IMR-90 (cell line): ENCODE results near the gene SLC24A3. TPM values are rescaled to one million over a fixed set of nuclear protein-coding genes. Genes with fewer than 3 reads are reported as not detected.

Experiments
- ATAC-seq: fragments of 200-7000 bp; cut with Tn5 transposase; 2 replicates; pipeline ENCODE4 v1.9.1; 2020; ENCODE audit warnings: low read depth, mild to moderate bottlenecking, moderate library complexity
- BruUV-seq: library from RNA; stranded (reverse); fragments of 400-500 nt; replicated peaks from 2 replicates; lab custom pipeline; 2021; lab: Mats Ljungman, UMichigan
- CTCF ChIA-PET: fragments of 300-600 bp; formaldehyde crosslinking; extraction: SDS; loops from one replicate; lab custom pipeline; 2021; ENCODE audit warnings: antibody characterized with exemption; lab: Yijun Ruan, JAX
- POLR2A ChIA-PET: fragments of 300-600 bp; sonication (Branson Sonifier 250); formaldehyde crosslinking; loops from one replicate; lab custom pipeline; 2022; ENCODE audit warnings: antibody characterized with exemption; ENCODE audit not compliant: unreplicated experiment; lab: Charles Lee
- DNase-seq: peaks from one replicate; pipeline ENCODE4 v3.0.0; 2013
- H2AFZ ChIP-seq: replicated peaks from 2 replicates; pipeline ENCODE3; 2013; ENCODE audit warnings: low read length, mild to moderate bottlenecking; ENCODE audit not compliant: poor library complexity
- H2AK5ac ChIP-seq: 2 replicates; pipeline ENCODE4 v1.6.1; 2013; ENCODE audit warnings: low read depth, low read length, inconsistent platforms
- H2AK9ac ChIP-seq: replicated peaks from 2 replicates; pipeline ENCODE3; 2013; ENCODE audit warnings: mild to moderate bottlenecking, low read depth, low read length, moderate library complexity; ENCODE audit not compliant: poor library complexity
- H2BK120ac ChIP-seq: 2 replicates; pipeline ENCODE4 v1.6.1; 2013; ENCODE audit warnings: low read depth, low read length, inconsistent platforms
- H2BK15ac ChIP-seq: 3 replicates; pipeline ENCODE4 v1.6.1; 2013; ENCODE audit warnings: low read depth, low read length, inconsistent platforms
- H2BK20ac ChIP-seq: 2 replicates; pipeline ENCODE4 v1.6.1; 2013; ENCODE audit warnings: low read depth, mild to moderate bottlenecking, inconsistent platforms, low read length, moderate library complexity
- H2BK5ac ChIP-seq: 2 replicates; pipeline ENCODE4 v1.6.1; 2013; ENCODE audit warnings: mild to moderate bottlenecking, low read depth, low read length, inconsistent platforms; ENCODE audit not compliant: poor library complexity, severe bottlenecking
- H3K14ac ChIP-seq: replicated peaks from 2 replicates; pipeline ENCODE4 v1.6.1; 2013; ENCODE audit warnings: low read depth, low read length, inconsistent platforms
- H3K18ac ChIP-seq: 2 replicates; pipeline ENCODE4 v1.6.1; 2013; ENCODE audit warnings: low read depth, low read length, control low read depth
- H3K23ac ChIP-seq: 2 replicates; pipeline ENCODE4 v1.6.1; 2013; ENCODE audit warnings: low read depth, low read length, inconsistent platforms
- H3K27ac ChIP-seq: 2 replicates; pipeline ENCODE4 v1.5.1; 2013; ENCODE audit warnings: mild to moderate bottlenecking, control low read depth, low read length; ENCODE audit not compliant: insufficient read depth
- H3K27me3 ChIP-seq: 2 replicates; pipeline ENCODE4 v1.6.1; 2013; ENCODE audit warnings: low read length; ENCODE audit not compliant: control insufficient read depth, insufficient read depth
- H3K36me3 ChIP-seq: 2 replicates; pipeline ENCODE4 v1.6.1; 2013; ENCODE audit warnings: low read length, mixed read lengths; ENCODE audit not compliant: control insufficient read depth, insufficient read depth
- H3K4ac ChIP-seq: 2 replicates; pipeline ENCODE4 v1.6.1; 2013; ENCODE audit warnings: low read depth, low read length, inconsistent platforms
- H3K4me1 ChIP-seq: 2 replicates; pipeline ENCODE4 v1.6.1; 2013; ENCODE audit warnings: low read length, mixed read lengths; ENCODE audit not compliant: control insufficient read depth, insufficient read depth
- H3K4me2 ChIP-seq: 2 replicates; pipeline ENCODE4 v1.6.1; 2013; ENCODE audit warnings: low read depth, mild to moderate bottlenecking, control low read depth, low read length, moderate library complexity
- H3K4me3 ChIP-seq: 2 replicates; pipeline ENCODE4 v1.5.1; 2013; ENCODE audit warnings: low read depth, mild to moderate bottlenecking, control low read depth, low read length, moderate library complexity; ENCODE audit not compliant: insufficient read depth
- H3K56ac ChIP-seq: 2 replicates; pipeline ENCODE4 v1.6.1; 2013; ENCODE audit warnings: low read length, inconsistent platforms; ENCODE audit not compliant: insufficient read depth; ENCODE audit errors: extremely low read depth
- H3K79me1 ChIP-seq, 2 experiments: 2 replicates each; pipeline ENCODE4 v1.6.1; 2013; ENCODE audit warnings: low read length in 2 of 2, inconsistent platforms in 1 of 2, low read depth in 1 of 2
- H3K9ac ChIP-seq: 2 replicates; pipeline ENCODE4 v1.6.1; 2013; ENCODE audit warnings: low read depth, low read length, control low read depth
- H3K9me1 ChIP-seq: 2 replicates; pipeline ENCODE4 v1.6.1; 2013; ENCODE audit warnings: low read length, inconsistent platforms; ENCODE audit not compliant: insufficient read depth
- H3K9me3 ChIP-seq: 2 replicates; pipeline ENCODE4 v1.6.1; 2013; ENCODE audit warnings: low read length; ENCODE audit not compliant: control insufficient read depth, insufficient read depth
- H4K20me1 ChIP-seq: 2 replicates; pipeline ENCODE4 v1.6.1; 2013; ENCODE audit warnings: low read length, inconsistent platforms; ENCODE audit not compliant: insufficient read depth
- H4K5ac ChIP-seq: 2 replicates; pipeline ENCODE4 v1.6.1; 2013; ENCODE audit warnings: mild to moderate bottlenecking, low read depth, low read length, control low read depth
- H4K8ac ChIP-seq, 2 experiments: 2 replicates each; pipeline ENCODE4 v1.6.1; 2013; ENCODE audit warnings: low read depth in 2 of 2, low read length in 2 of 2, control low read depth in 1 of 2, inconsistent platforms in 1 of 2
- H4K91ac ChIP-seq: 2 replicates; pipeline ENCODE4 v1.6.1; 2013; ENCODE audit warnings: low read depth, low read length, inconsistent platforms; ENCODE audit not compliant: insufficient read depth
- BHLHE40 ChIP-seq: fragments of 150-350 bp; IDR thresholded peaks from 2 replicates; pipeline ENCODE4 v1.6.1; 2016; ENCODE audit warnings: mild to moderate bottlenecking, low read depth, low read length
- CHD1 ChIP-seq: IDR thresholded peaks from 2 replicates; pipeline ENCODE4 v1.6.1; 2012; ENCODE audit warnings: low read depth, low read length, improper control_type of control experiment
- CTCF ChIP-seq: conservative IDR thresholded peaks from 2 replicates; pipeline ENCODE4 v1.5.1; 2012; ENCODE audit warnings: mild to moderate bottlenecking, low read depth, low read length, improper control_type of control experiment
- ELK1 ChIP-seq: fragments of 150-350 bp; IDR thresholded peaks from 2 replicates; pipeline ENCODE4 v1.6.1; 2016; ENCODE audit warnings: low read depth, mild to moderate bottlenecking, low read length, moderate library complexity, borderline replicate concordance
- FOS ChIP-seq: fragments of 150-350 bp; IDR thresholded peaks from 2 replicates; pipeline ENCODE4 v1.6.1; 2016; ENCODE audit warnings: low read depth, low read length
- MAZ ChIP-seq: IDR thresholded peaks from 2 replicates; pipeline ENCODE4 v1.6.1; 2012; ENCODE audit warnings: low read depth, mild to moderate bottlenecking, low read length, improper control_type of control experiment, moderate library complexity, borderline replicate concordance
- MXI1 ChIP-seq: IDR thresholded peaks from 2 replicates; pipeline ENCODE4 v1.6.1; 2012; ENCODE audit warnings: low read depth, mild to moderate bottlenecking, low read length, moderate library complexity, borderline replicate concordance
- NFE2L2 ChIP-seq: fragments of 150-350 bp; IDR thresholded peaks from 2 replicates; pipeline ENCODE4 v1.6.1; 2016; ENCODE audit warnings: low read depth, mild to moderate bottlenecking, low read length
- POLR2A ChIP-seq: IDR thresholded peaks from 2 replicates; pipeline ENCODE4 v1.6.1; 2012; ENCODE audit warnings: mild to moderate bottlenecking, low read depth, low read length
- RAD21 ChIP-seq: IDR thresholded peaks from 2 replicates; pipeline ENCODE4 v1.6.1; 2012; ENCODE audit warnings: low read length, improper control_type of control experiment
- RCOR1 ChIP-seq: IDR thresholded peaks from 2 replicates; pipeline ENCODE4 v1.6.1; 2012; ENCODE audit warnings: mild to moderate bottlenecking, low read length, improper control_type of control experiment; ENCODE audit not compliant: insufficient replicate concordance
- RFX5 ChIP-seq: IDR thresholded peaks from 2 replicates; pipeline ENCODE4 v1.8.0; 2012; ENCODE audit warnings: low read depth, mild to moderate bottlenecking, low read length, moderate library complexity
- SMC3 ChIP-seq: fragments of 150-350 bp; IDR thresholded peaks from 2 replicates; pipeline ENCODE4 v1.6.1; 2016; ENCODE audit warnings: low read depth, mild to moderate bottlenecking, antibody characterized with exemption, low read length, moderate library complexity
- USF2 ChIP-seq: fragments of 150-350 bp; IDR thresholded peaks from 2 replicates; pipeline ENCODE4 v1.6.1; 2017; ENCODE audit warnings: mild to moderate bottlenecking, antibody characterized with exemption, low read length, low read depth
- WGBS, 2 experiments: methylation state at CpG; one replicate each; pipeline versions ENCODE4 v1.1.5 to v1.1.7; 2013; ENCODE audit warnings: missing lambda C conversion rate in 2 of 2; ENCODE audit not compliant: insufficient read length in 1 of 2; ENCODE audit errors: extremely low coverage in 2 of 2; 5-methylcytosine and 5-hydroxymethylcytosine counted together
- dilution Hi-C: fragments of 300-500 bp; cut with HindIII; formaldehyde crosslinking; loops from one replicate; pipeline ENCODE4 v1.14.3; 2018; ENCODE audit warnings: low sequenced_read_pairs; ENCODE audit not compliant: unreplicated experiment
- in situ Hi-C: fragments of 300-500 bp; cut with MboI; formaldehyde crosslinking; loops from 3 replicates; pipeline ENCODE4 v1.14.3; 2019; ENCODE audit warnings: low sequenced_read_pairs, inconsistent platforms, mixed read lengths
- intact Hi-C: fragments of 100-400 bp; cut with micrococcal nuclease; formaldehyde crosslinking; loops from 2 replicates; pipeline ENCODE4 v1.10.0; 2022
- polyA plus RNA-seq, 3 experiments: library from polyadenylated mRNA; depleted of rRNA; stranded (reverse); fragments of >200 nt; gene quantifications; 2 replicates each; pipeline ENCODE4 v1.2.3, GENCODE V29; 2012; ENCODE audit warnings: low replicate concordance in 1 of 3
- total RNA-seq: library from RNA; depleted of rRNA; stranded (reverse); fragments of >200 nt; gene quantifications from 2 replicates; pipeline ENCODE4 v1.2.3, GENCODE V29; 2012

The SLC24A3 gene
- total and polyA plus RNA-seq, 2 of the 4 experiments (the other 2 are of a cell fraction), result not detected

GRCh38 chr20:19411811-19412210 is 199.4 kb downstream of the SLC24A3 start:
- Histone ChIP-seq H3K56ac (no peak overlapping the region), H2BK20ac (no peak overlapping the region), H3K4me3 (no peak overlapping the region), H3K79me1 (no peaks in the 10 kb centered on the region), H3K36me3 (no peaks in the 10 kb centered on the region), H4K91ac (no peak overlapping the region), H3K9ac (no peak overlapping the region), H3K9me3 (no peaks in the 10 kb centered on the region), H2BK15ac (no peak overlapping the region), H2AK9ac (no peak overlapping the region), H3K4me1 (no peaks in the 10 kb centered on the region), H3K18ac (no peak overlapping the region), H2AK5ac (no peak overlapping the region), H4K5ac (no peak overlapping the region), H3K9me1 (no peaks in the 10 kb centered on the region), H3K4me2 (no peak overlapping the region), H4K20me1 (no peaks in the 10 kb centered on the region), H3K27me3 (no peaks in the 10 kb centered on the region), H3K27ac (no peak overlapping the region), H4K8ac (no peak overlapping the region), H3K4ac (no peak overlapping the region), H2BK120ac (no peak overlapping the region), H2BK5ac (no peak overlapping the region), H3K14ac (no peak overlapping the region), H2AFZ (no peak overlapping the region), H3K23ac (no peak overlapping the region)
- DNase-seq (no peak), ATAC-seq (no peak)
- TF ChIP-seq CTCF, result no peak
- no peak for TF ChIP-seq CHD1
- no peak for TF ChIP-seq MAZ
- no peak for TF ChIP-seq BHLHE40
- no peak for TF ChIP-seq NFE2L2
- no peak for TF ChIP-seq SMC3
- TF ChIP-seq POLR2A, result no peak
- TF ChIP-seq FOS, result no peak
- no peak for TF ChIP-seq ELK1
- TF ChIP-seq USF2, result no peak
- TF ChIP-seq MXI1, result no peak
- TF ChIP-seq RAD21, result no peak
- TF ChIP-seq RFX5, result no peak
- TF ChIP-seq RCOR1, result no peak
- BruUV-seq, result no TSS peak
- dilution Hi-C loops, result no loop called here
- ChIA-PET POLR2A (no interaction called here), CTCF (no interaction called here)
- intact Hi-C loops, result no loop called here
- no CpG with 5 or more reads among the region's 3 CpGs for WGBS, 2 experiments
- in situ Hi-C loops, result no loop called here
